GM12878 (cell line): Measurements from ENCODE around the gene GRIK4. TPM values are rescaled to one million over a fixed set of nuclear protein-coding genes. Genes with fewer than 3 reads are reported as not detected.

Source experiments
- ATAC-seq: fragments of 200-7000 bp; cut with Tn5 transposase; 3 replicates; pipeline ENCODE4 v1.9.1; 2020; ENCODE audit warnings: mild to moderate bottlenecking, moderate library complexity
- BruUV-seq: library from RNA; stranded (reverse); fragments of 400-500 nt; replicated peaks from 2 replicates; lab custom pipeline; 2021; lab: Mats Ljungman, UMichigan
- CTCF ChIA-PET: fragments of 300-600 bp; sonication (Branson Sonifier 250); formaldehyde crosslinking; extraction: SDS; loops from one replicate; lab custom pipeline; 2021; ENCODE audit warnings: inconsistent platforms; lab: Yijun Ruan, JAX
- POLR2A ChIA-PET: fragments of 350-600 bp; formaldehyde crosslinking; extraction: SDS; loops from one replicate; lab custom pipeline; 2021; ENCODE audit warnings: inconsistent platforms; lab: Charles Lee
- RAD21 ChIA-PET: fragments of 300-600 bp; sonication (Branson Sonifier 250); formaldehyde crosslinking; loops from one replicate; lab custom pipeline; 2023; ENCODE audit warnings: antibody characterized with exemption; ENCODE audit not compliant: unreplicated experiment; lab: Charles Lee
- SMC1A ChIA-PET: fragments of 300-600 bp; sonication (Branson Sonifier 250); formaldehyde crosslinking; loops from one replicate; lab custom pipeline; 2023; ENCODE audit not compliant: unreplicated experiment, uncharacterized antibody; lab: Charles Lee
- DNase-seq: peaks from one replicate; pipeline ENCODE4 v3.0.0-alpha.2; 2011; ENCODE audit warnings: low read depth, low spot score
- FAIRE-seq: peaks from 3 replicates; lab custom pipeline; 2011; peaks lifted over from hg19 to GRCh38; lab: Jason Lieb, UNC
- H2AFZ ChIP-seq: 2 replicates; pipeline ENCODE4 v1.6.0; 2011; ENCODE audit warnings: low read depth, low read length, control low read depth; ENCODE audit not compliant: control insufficient read depth
- H3K27ac ChIP-seq: 2 replicates; pipeline ENCODE4 v1.5.1; 2011; ENCODE audit warnings: control low read depth; ENCODE audit not compliant: control insufficient read depth, insufficient read depth
- H3K27me3 ChIP-seq, 2 experiments: replicated peaks in 1 of 2; 2 replicates each; pipeline versions ENCODE4 v1.6.0 to v1.6.1; 2011; ENCODE audit warnings: low read length in 1 of 2; ENCODE audit not compliant: control insufficient read depth in 2 of 2, insufficient read depth in 2 of 2
- H3K36me3 ChIP-seq, 2 experiments: 2 replicates each; pipeline ENCODE4 v1.5.1; 2011; ENCODE audit warnings: low read length in 1 of 2; ENCODE audit not compliant: control insufficient read depth in 2 of 2, insufficient read depth in 2 of 2
- H3K4me1 ChIP-seq: 2 replicates; pipeline ENCODE4 v1.6.1; 2011; ENCODE audit warnings: mild to moderate bottlenecking, low read length, moderate library complexity, mixed read lengths; ENCODE audit not compliant: control insufficient read depth, insufficient read depth
- H3K4me2 ChIP-seq: 2 replicates; pipeline ENCODE4 v1.6.0; 2011; ENCODE audit warnings: control low read depth; ENCODE audit not compliant: control insufficient read depth, insufficient read depth
- H3K4me3 ChIP-seq: fragments of 200-600 bp; sonication (generic); 2 replicates; pipeline ENCODE4 v1.5.1; 2016
- H3K79me2 ChIP-seq: 2 replicates; pipeline ENCODE4 v1.6.0; 2011; ENCODE audit warnings: low read length; ENCODE audit not compliant: control insufficient read depth, insufficient read depth
- H3K9ac ChIP-seq: 2 replicates; pipeline ENCODE4 v1.8.0; 2011; ENCODE audit warnings: low read length, control low read depth, mixed read lengths; ENCODE audit not compliant: control insufficient read depth, insufficient read depth
- H3K9me3 ChIP-seq: replicated peaks from 3 replicates; pipeline ENCODE4 v1.5.1; 2011; ENCODE audit warnings: mild to moderate bottlenecking, low read length; ENCODE audit not compliant: control insufficient read depth, insufficient read depth
- H4K20me1 ChIP-seq: 2 replicates; pipeline ENCODE4 v1.6.0; 2011; ENCODE audit not compliant: control insufficient read depth, insufficient read depth
- BRCA1 ChIP-seq: IDR thresholded peaks from 2 replicates; pipeline ENCODE4 v1.6.1; 2011; ENCODE audit warnings: low read depth, low read length, improper control_type of control experiment
- CHD4 ChIP-seq: fragments of 200-600 bp; sonication (generic); IDR thresholded peaks from 2 replicates; pipeline ENCODE4 v1.6.1; 2016; ENCODE audit warnings: mild to moderate bottlenecking
- ETV6 ChIP-seq, 2 experiments: fragments of 450-650 bp in 1 of 2; IDR thresholded peaks in 1 of 2; conservative IDR thresholded peaks in 1 of 2; 2 replicates each; pipeline ENCODE4 v1.6.1; 2014; ENCODE audit warnings: antibody characterized with exemption in 1 of 2, borderline replicate concordance in 1 of 2, low read depth in 1 of 2, mild to moderate bottlenecking in 1 of 2, moderate library complexity in 1 of 2
- FOXM1 ChIP-seq: IDR thresholded peaks from 2 replicates; pipeline ENCODE4 v1.6.1; 2012; ENCODE audit warnings: low read depth, mild to moderate bottlenecking, inconsistent platforms, low read length, moderate library complexity
- HDAC6 ChIP-seq: fragments of 200-600 bp; sonication (generic); IDR thresholded peaks from one replicate; pipeline ENCODE4 v1.8.0; 2017; ENCODE audit warnings: antibody characterized with exemption; ENCODE audit not compliant: unreplicated experiment
- IKZF2 ChIP-seq, 2 experiments: fragments of 450-650 bp; IDR thresholded peaks; 2 replicates each; pipeline ENCODE4 v1.6.1; 2017; ENCODE audit warnings: mild to moderate bottlenecking in 2 of 2, moderate library complexity in 2 of 2
- SREBF2 ChIP-seq: IDR thresholded peaks from 2 replicates; pipeline ENCODE4 v1.6.1; 2012; ENCODE audit warnings: mild to moderate bottlenecking, low read length
- STAT3 ChIP-seq: IDR thresholded peaks from 2 replicates; pipeline ENCODE4 v1.6.1; 2011; ENCODE audit warnings: low read depth, low read length, improper control_type of control experiment
- WRNIP1 ChIP-seq: IDR thresholded peaks from 2 replicates; pipeline ENCODE4 v1.6.1; 2011; ENCODE audit warnings: low read depth, low read length, improper control_type of control experiment, borderline replicate concordance
- YBX1 ChIP-seq: fragments of 450-650 bp; IDR thresholded peaks from 2 replicates; pipeline ENCODE4 v1.6.1; 2016; ENCODE audit warnings: antibody characterized with exemption
- ZNF217 ChIP-seq: fragments of 450-650 bp; IDR thresholded peaks from 2 replicates; pipeline ENCODE4 v1.6.1; 2017; ENCODE audit warnings: antibody characterized with exemption, mild to moderate bottlenecking
- WGBS: methylation state at CpG from one replicate; pipeline ENCODE4 v1.1.6; 2016; ENCODE audit warnings: low lambda C conversion rate; ENCODE audit not compliant: insufficient replicate concordance, insufficient coverage; ENCODE audit errors: missing lambda C conversion rate; 5-methylcytosine and 5-hydroxymethylcytosine counted together
- in situ Hi-C: fragments of 300-500 bp; cut with MboI; formaldehyde crosslinking; loops from 9 replicates; pipeline ENCODE4 v1.14.3; 2018; ENCODE audit warnings: mixed read lengths
- intact Hi-C: fragments of 100-400 bp; cut with micrococcal nuclease; formaldehyde crosslinking; loops from one replicate; pipeline ENCODE4 v1.14.2; 2022; ENCODE audit not compliant: unreplicated experiment
- polyA plus RNA-seq, 11 experiments: library from polyadenylated mRNA; depleted of rRNA in 4 of 11; unstranded in 6 of 11; stranded (reverse) in 5 of 11; fragments of >200 nt; fragmentation: Nextera tagmentation in 4 of 11; fragmentation: Illumina TruSeq in 1 of 11; extraction: Ambion mirVana in 4 of 11; extraction: Trizol in 1 of 11; gene quantifications; 1 replicate in 1 of 11; 2 replicates in 10 of 11; pipeline versions ENCODE4 v1.2.1 to v1.2.3, GENCODE V29; 2011 to 2016; ENCODE audit warnings: inconsistent platforms in 2 of 11, missing spikeins in 2 of 11, low read depth in 1 of 11
- total RNA-seq, 4 experiments: library from RNA; depleted of rRNA in 3 of 4; stranded (reverse); fragments of >200 nt in 3 of 4; fragmentation: Illumina TruSeq in 1 of 4; extraction: Trizol in 1 of 4; gene quantifications; 2 replicates each; pipeline versions ENCODE4 v1.2.1 to v1.2.3, GENCODE V29; 2013 to 2021
- TF ChIP-seq, protein P1 (sequence below): fragments of 150-350 bp; IDR thresholded peaks from 2 replicates; pipeline ENCODE4 v1.6.1; 2016; ENCODE audit warnings: low read depth, low read length
- TF ChIP-seq, protein P2 (sequence below): fragments of 450-650 bp; formaldehyde crosslinking; IDR thresholded peaks from 2 replicates; pipeline ENCODE4 v1.4.0; 2020; ENCODE audit warnings: mild to moderate bottlenecking, moderate library complexity
- TF ChIP-seq, protein P3 (sequence below): fragments of 450-650 bp; IDR thresholded peaks from 2 replicates; pipeline ENCODE4 v1.6.1; 2018; ENCODE audit warnings: mild to moderate bottlenecking, low read depth, moderate library complexity; ENCODE audit not compliant: partially characterized antibody

Gene GRIK4
- total and polyA plus RNA-seq, 10 of the 15 experiments (the other 5 are each of a cell fraction or from before 2014, with no cell fraction given), result 0.33 to 3.6 (median 0.72) TPM

GRCh38 chr11:120549346-120549745, 37.8 kb downstream of the GRIK4 start (continued):
- no peak for TF ChIP-seq ETV6 (conservative IDR thresholded peaks at IDR 0.05 in 1 of 2, IDR thresholded peaks at IDR 0.05 in 1 of 2; ENCODE audit: borderline replicate concordance in 1 of 2, low read depth in 1 of 2)

DNA sequence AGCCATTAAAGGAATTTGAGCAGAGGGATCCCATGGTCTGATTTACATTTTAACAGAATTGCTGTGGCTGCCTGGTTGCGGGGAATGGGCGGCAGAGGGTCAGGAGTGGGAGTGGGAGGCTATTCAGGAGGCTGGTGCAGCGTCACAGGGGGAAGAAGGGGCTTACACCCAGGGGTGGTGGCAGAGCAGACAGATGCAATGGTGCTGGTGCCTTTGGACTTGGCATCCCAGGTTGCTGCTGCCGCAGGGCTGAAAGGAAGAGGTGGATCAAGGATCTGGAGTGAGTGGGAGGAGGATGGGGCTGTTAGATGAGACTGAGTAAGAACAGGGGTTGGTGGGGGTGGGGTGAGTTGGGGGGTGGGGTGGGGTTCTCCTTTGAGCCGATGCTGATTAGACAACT, 38.5 kb downstream of the GRIK4 start:
- WGBS, result 55% methylated on average over 5 of the region's 5 CpGs
- no TSS peak for BruUV-seq
- no peaks in the 10 kb centered on the region for H3K9me3 ChIP-seq
- in situ Hi-C loops (no loop called here), intact Hi-C loops (no loop called here)
- no peaks in the 10 kb centered on the region for H3K36me3 ChIP-seq
- ChIA-PET CTCF (no interaction called here), RAD21 (no interaction called here), POLR2A (no interaction called here), SMC1A (no interaction called here)
- FAIRE-seq (no peak), DNase-seq (no peak), ATAC-seq (no peak)
- H4K20me1 ChIP-seq, result no peaks in the 10 kb centered on the region
- H3K4me2 ChIP-seq, result no peak overlapping the region
- H3K27me3 ChIP-seq, result no peaks in the 10 kb centered on the region
- H2AFZ ChIP-seq, result no peak overlapping the region
- H3K27ac ChIP-seq, result no peak overlapping the region
- no peak overlapping the region for H3K4me3 ChIP-seq
- no peaks in the 10 kb centered on the region; the same call in 1 of the 2 replicates for H3K4me1 ChIP-seq
- no peaks in the 10 kb centered on the region for H3K79me2 ChIP-seq
- H3K9ac ChIP-seq, result no peak overlapping the region
- no peak for TF ChIP-seq STAT3
- TF ChIP-seq BRCA1, result no peak
- TF ChIP-seq IKZF2 (IDR thresholded peaks at IDR 0.05), result no peak
- TF ChIP-seq WRNIP1, result no peak
- TF ChIP-seq HDAC6, result no peak
- no peak for TF ChIP-seq ZNF217
- no peak for TF ChIP-seq FOXM1
- TF ChIP-seq, protein P1, sequence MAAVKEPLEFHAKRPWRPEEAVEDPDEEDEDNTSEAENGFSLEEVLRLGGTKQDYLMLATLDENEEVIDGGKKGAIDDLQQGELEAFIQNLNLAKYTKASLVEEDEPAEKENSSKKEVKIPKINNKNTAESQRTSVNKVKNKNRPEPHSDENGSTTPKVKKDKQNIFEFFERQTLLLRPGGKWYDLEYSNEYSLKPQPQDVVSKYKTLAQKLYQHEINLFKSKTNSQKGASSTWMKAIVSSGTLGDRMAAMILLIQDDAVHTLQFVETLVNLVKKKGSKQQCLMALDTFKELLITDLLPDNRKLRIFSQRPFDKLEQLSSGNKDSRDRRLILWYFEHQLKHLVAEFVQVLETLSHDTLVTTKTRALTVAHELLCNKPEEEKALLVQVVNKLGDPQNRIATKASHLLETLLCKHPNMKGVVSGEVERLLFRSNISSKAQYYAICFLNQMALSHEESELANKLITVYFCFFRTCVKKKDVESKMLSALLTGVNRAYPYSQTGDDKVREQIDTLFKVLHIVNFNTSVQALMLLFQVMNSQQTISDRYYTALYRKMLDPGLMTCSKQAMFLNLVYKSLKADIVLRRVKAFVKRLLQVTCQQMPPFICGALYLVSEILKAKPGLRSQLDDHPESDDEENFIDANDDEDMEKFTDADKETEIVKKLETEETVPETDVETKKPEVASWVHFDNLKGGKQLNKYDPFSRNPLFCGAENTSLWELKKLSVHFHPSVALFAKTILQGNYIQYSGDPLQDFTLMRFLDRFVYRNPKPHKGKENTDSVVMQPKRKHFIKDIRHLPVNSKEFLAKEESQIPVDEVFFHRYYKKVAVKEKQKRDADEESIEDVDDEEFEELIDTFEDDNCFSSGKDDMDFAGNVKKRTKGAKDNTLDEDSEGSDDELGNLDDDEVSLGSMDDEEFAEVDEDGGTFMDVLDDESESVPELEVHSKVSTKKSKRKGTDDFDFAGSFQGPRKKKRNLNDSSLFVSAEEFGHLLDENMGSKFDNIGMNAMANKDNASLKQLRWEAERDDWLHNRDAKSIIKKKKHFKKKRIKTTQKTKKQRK, result no peak
- no peak for TF ChIP-seq SREBF2
- no peak for TF ChIP-seq CHD4
- TF ChIP-seq, protein P2, sequence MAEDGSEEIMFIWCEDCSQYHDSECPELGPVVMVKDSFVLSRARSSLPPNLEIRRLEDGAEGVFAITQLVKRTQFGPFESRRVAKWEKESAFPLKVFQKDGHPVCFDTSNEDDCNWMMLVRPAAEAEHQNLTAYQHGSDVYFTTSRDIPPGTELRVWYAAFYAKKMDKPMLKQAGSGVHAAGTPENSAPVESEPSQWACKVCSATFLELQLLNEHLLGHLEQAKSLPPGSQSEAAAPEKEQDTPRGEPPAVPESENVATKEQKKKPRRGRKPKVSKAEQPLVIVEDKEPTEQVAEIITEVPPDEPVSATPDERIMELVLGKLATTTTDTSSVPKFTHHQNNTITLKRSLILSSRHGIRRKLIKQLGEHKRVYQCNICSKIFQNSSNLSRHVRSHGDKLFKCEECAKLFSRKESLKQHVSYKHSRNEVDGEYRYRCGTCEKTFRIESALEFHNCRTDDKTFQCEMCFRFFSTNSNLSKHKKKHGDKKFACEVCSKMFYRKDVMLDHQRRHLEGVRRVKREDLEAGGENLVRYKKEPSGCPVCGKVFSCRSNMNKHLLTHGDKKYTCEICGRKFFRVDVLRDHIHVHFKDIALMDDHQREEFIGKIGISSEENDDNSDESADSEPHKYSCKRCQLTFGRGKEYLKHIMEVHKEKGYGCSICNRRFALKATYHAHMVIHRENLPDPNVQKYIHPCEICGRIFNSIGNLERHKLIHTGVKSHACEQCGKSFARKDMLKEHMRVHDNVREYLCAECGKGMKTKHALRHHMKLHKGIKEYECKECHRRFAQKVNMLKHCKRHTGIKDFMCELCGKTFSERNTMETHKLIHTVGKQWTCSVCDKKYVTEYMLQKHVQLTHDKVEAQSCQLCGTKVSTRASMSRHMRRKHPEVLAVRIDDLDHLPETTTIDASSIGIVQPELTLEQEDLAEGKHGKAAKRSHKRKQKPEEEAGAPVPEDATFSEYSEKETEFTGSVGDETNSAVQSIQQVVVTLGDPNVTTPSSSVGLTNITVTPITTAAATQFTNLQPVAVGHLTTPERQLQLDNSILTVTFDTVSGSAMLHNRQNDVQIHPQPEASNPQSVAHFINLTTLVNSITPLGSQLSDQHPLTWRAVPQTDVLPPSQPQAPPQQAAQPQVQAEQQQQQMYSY (CRISPR knock-in tag), result no peak
- TF ChIP-seq, protein P3, sequence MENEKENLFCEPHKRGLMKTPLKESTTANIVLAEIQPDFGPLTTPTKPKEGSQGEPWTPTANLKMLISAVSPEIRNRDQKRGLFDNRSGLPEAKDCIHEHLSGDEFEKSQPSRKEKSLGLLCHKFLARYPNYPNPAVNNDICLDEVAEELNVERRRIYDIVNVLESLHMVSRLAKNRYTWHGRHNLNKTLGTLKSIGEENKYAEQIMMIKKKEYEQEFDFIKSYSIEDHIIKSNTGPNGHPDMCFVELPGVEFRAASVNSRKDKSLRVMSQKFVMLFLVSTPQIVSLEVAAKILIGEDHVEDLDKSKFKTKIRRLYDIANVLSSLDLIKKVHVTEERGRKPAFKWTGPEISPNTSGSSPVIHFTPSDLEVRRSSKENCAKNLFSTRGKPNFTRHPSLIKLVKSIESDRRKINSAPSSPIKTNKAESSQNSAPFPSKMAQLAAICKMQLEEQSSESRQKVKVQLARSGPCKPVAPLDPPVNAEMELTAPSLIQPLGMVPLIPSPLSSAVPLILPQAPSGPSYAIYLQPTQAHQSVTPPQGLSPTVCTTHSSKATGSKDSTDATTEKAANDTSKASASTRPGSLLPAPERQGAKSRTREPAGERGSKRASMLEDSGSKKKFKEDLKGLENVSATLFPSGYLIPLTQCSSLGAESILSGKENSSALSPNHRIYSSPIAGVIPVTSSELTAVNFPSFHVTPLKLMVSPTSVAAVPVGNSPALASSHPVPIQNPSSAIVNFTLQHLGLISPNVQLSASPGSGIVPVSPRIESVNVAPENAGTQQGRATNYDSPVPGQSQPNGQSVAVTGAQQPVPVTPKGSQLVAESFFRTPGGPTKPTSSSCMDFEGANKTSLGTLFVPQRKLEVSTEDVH, result no peak
- TF ChIP-seq YBX1, result no peak
